ENCODE results near the gene DFFB.
A peak's percentile ranks its signal among the peaks of the same experiment; 100 is the strongest.
"Not testable (repeated sequence)": the region's sequence is repeated elsewhere in the genome, so short reads cannot be mapped to it uniquely, and the experiment has no call there.

The DFFB gene

GRCh38 chr1:3856923-3857790, at the start of gene DFFB, which contains the start of gene CEP104:
TSS of gene DFFB (plus strand) at chr1:3857476. CDS start at chr1:3857604, 128 bp downstream.
TSS of gene CEP104 (minus strand) at chr1:3857211. CDS start at chr1:3852407, 4,804 bp downstream.
- DNase-seq (ENCODE audit: low spot score), result peak; percentile 100

- DNase-seq (ENCODE audit: low spot score), result no peak
These were observed 49.5 kb upstream of the DFFB start for GRCh38 chr1:3807769-3808168.

- DNase-seq (ENCODE audit: low spot score), result no peak
These were observed 47.6 kb upstream of the DFFB start for GRCh38 chr1:3809680-3810079.

GRCh38 chr1:3810149-3810761, 47.0 kb upstream of the DFFB start:
- not testable (repeated sequence) for DNase-seq (ENCODE audit: low spot score)

GRCh38 chr1:3811595-3811911, 45.7 kb upstream of the DFFB start:
- no peak for DNase-seq (ENCODE audit: low spot score)

- no peak for DNase-seq (ENCODE audit: low spot score)
These were observed 43.2 kb upstream of the DFFB start for GRCh38 chr1:3814065-3814464.

- no peak for DNase-seq (ENCODE audit: low spot score)
These were observed 42.3 kb upstream of the DFFB start for GRCh38 chr1:3814771-3815561.

GRCh38 chr1:3816331-3817137, 40.7 kb upstream of the DFFB start:
- DNase-seq (ENCODE audit: low spot score), result no peak

GRCh38 chr1:3817138-3817740, 40.0 kb upstream of the DFFB start:
- DNase-seq (ENCODE audit: low spot score), result no peak

- DNase-seq (ENCODE audit: low spot score), result no peak
These were observed 39.3 kb upstream of the DFFB start for GRCh38 chr1:3817821-3818597.

GRCh38 chr1:3819771-3820200, 37.5 kb upstream of the DFFB start:
- DNase-seq (ENCODE audit: low spot score), result no peak

GRCh38 chr1:3820316-3820715, 37.0 kb upstream of the DFFB start:
- DNase-seq (ENCODE audit: low spot score), result no peak

- DNase-seq (ENCODE audit: low spot score), result no peak
These were observed 36.3 kb upstream of the DFFB start for GRCh38 chr1:3821004-3821403.

- no peak for DNase-seq (ENCODE audit: low spot score)
These were observed 35.8 kb upstream of the DFFB start for GRCh38 chr1:3821447-3821846.

- DNase-seq (ENCODE audit: low spot score), result no peak
These were observed 35.4 kb upstream of the DFFB start for GRCh38 chr1:3821908-3822307.

GRCh38 chr1:3822421-3822820, 34.9 kb upstream of the DFFB start:
- DNase-seq (ENCODE audit: low spot score), result no peak

- no peak for DNase-seq (ENCODE audit: low spot score)
These were observed 32.6 kb upstream of the DFFB start for GRCh38 chr1:3824650-3825049.

- DNase-seq (ENCODE audit: low spot score), result no peak
These were observed 31.9 kb upstream of the DFFB start for GRCh38 chr1:3825356-3825755.

- peak; percentile 79 for DNase-seq (ENCODE audit: low spot score)
These were observed 29.4 kb upstream of the DFFB start for GRCh38 chr1:3827813-3828307.

- no peak for DNase-seq (ENCODE audit: low spot score)
These were observed 28.9 kb upstream of the DFFB start for GRCh38 chr1:3828391-3828790.

Data from iPS-NIHi11 (cell line).